ENCODE measurements around the gene RAET1E. TPM values are rescaled to one million over a fixed set of nuclear protein-coding genes. Genes with fewer than 3 reads are reported as not detected.

RAET1E gene
- total and polyA plus RNA-seq, 7 donors, result 0.04 to 17.2 (median 3.1) TPM

Other genes with a start within 250 kb of the RAET1E start
- gene KATNA1, start 249.4 kb downstream of the RAET1E start, total RNA-seq, result 10 to 100 TPM; 10.7 to 24.5 (median 16.4) TPM
- gene KATNA1, start 249.4 kb downstream of the RAET1E start, polyA plus RNA-seq, result 10 to 100 TPM; 19.2 to 30.1 (median 29.1) TPM
- 10 to 100 TPM; 11.0 to 15.5 (median 13.9) TPM for gene LATS1, start 180.0 kb downstream of the RAET1E start, total RNA-seq
- gene LATS1, start 180.0 kb downstream of the RAET1E start, polyA plus RNA-seq, result 1 to 10 TPM; 3.4 to 8.3 (median 3.7) TPM
- 10 to 100 TPM; 17.4 to 26.8 (median 22.1) TPM for gene NUP43, start 151.6 kb downstream of the RAET1E start, total RNA-seq
- 10 to 100 TPM in 2 of 3 donors, 1 to 10 TPM in 1; 7.3 to 17.1 (median 14.1) TPM for gene NUP43, start 151.6 kb downstream of the RAET1E start, polyA plus RNA-seq
- gene PCMT1, start 148.4 kb downstream of the RAET1E start, total RNA-seq, result 100 to 1,000 TPM; 124 to 179 (median 149) TPM
- gene PCMT1, start 148.4 kb downstream of the RAET1E start, polyA plus RNA-seq, result 100 to 1,000 TPM; 159 to 613 (median 178) TPM
- gene LRP11, start 33.8 kb downstream of the RAET1E start, total RNA-seq, result 10 to 100 TPM in 2 of 4 donors, 1 to 10 TPM in 2; 7.9 to 29.6 (median 10.2) TPM
- gene LRP11, start 33.8 kb downstream of the RAET1E start, polyA plus RNA-seq, result 1 to 10 TPM; 1.6 to 3.2 (median 2.5) TPM
- 1 to 10 TPM in 1 of 4 donors, under 1 TPM in 2, not detected in 1; 0.40 to 1.1 (median 0.64) TPM for gene RAET1G, start 25.0 kb upstream of the RAET1E start, total RNA-seq
- under 1 TPM; 0.04 to 0.73 (median 0.24) TPM for gene RAET1G, start 25.0 kb upstream of the RAET1E start, polyA plus RNA-seq
- gene ULBP2, start 43.9 kb upstream of the RAET1E start, total RNA-seq, result under 1 TPM in 3 of 4 donors, not detected in 1; 0.25 to 0.75 (median 0.69) TPM
- under 1 TPM; 0.17 to 0.81 (median 0.59) TPM for gene ULBP2, start 43.9 kb upstream of the RAET1E start, polyA plus RNA-seq
- gene ULBP1, start 65.8 kb upstream of the RAET1E start, total RNA-seq, result under 1 TPM; 0.06 to 0.12 (median 0.10) TPM
- gene ULBP1, start 65.8 kb upstream of the RAET1E start, polyA plus RNA-seq, result under 1 TPM; 0.03 to 0.10 (median 0.03) TPM
- not detected for gene RAET1L, start 127.4 kb upstream of the RAET1E start, total RNA-seq
- gene RAET1L, start 127.4 kb upstream of the RAET1E start, polyA plus RNA-seq, result under 1 TPM in 2 of 3 donors, not detected in 1; 0.06 to 0.07 TPM
- gene ULBP3, start 171.0 kb upstream of the RAET1E start, total RNA-seq, result under 1 TPM; 0.34 to 0.67 (median 0.40) TPM
- under 1 TPM; 0.15 to 0.55 (median 0.32) TPM for gene ULBP3, start 171.0 kb upstream of the RAET1E start, polyA plus RNA-seq
- gene PPP1R14C, start 244.9 kb upstream of the RAET1E start, total RNA-seq, result 10 to 100 TPM; 13.3 to 62.8 (median 22.4) TPM
- gene PPP1R14C, start 244.9 kb upstream of the RAET1E start, polyA plus RNA-seq, result 10 to 100 TPM in 2 of 3 donors, 1 to 10 TPM in 1; 5.9 to 41.2 (median 30.1) TPM